22Rv1 (cell line): ENCODE measurements around the gene TSPAN1.

Experiments used
- H3K27ac ChIP-seq: fragments of 450-650 bp; 2 replicates; pipeline ENCODE4 v1.5.1; 2017
- ZFX ChIP-seq: fragments of 450-650 bp; IDR thresholded peaks from 2 replicates; pipeline ENCODE4 v1.6.1; 2017; ENCODE audit warnings: antibody characterized with exemption, borderline replicate concordance
- TF ChIP-seq, protein P1 (sequence below): fragments of 450-650 bp; IDR thresholded peaks from 2 replicates; pipeline ENCODE4 v1.5.1; 2017; ENCODE audit warnings: mild to moderate bottlenecking

Gene TSPAN1

DNA sequence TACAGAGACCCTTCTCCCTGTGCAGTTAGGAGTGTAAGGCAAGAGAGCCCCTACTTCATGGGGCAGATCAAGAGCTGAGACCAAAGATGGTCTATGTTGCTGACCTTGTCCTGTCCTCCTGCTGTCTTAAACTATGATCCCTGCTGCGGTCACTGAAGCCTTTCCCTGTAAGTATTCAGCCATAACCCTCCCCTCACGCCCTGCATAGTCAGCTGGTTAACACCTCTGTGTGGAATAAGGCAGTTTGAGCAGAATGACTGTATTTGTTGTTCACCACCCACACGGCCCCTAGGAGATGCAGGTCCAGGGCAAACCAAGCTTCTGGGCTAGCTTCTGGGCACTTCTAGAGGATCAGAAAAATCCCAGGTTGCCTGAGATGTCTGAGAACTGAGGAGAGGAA, 356 bp downstream of the TSPAN1 start:
- peak overlapping the region; percentile 12; the same call in 1 of the 2 replicates for H3K27ac ChIP-seq
- no peak for TF ChIP-seq ZFX
- TF ChIP-seq, protein P1, sequence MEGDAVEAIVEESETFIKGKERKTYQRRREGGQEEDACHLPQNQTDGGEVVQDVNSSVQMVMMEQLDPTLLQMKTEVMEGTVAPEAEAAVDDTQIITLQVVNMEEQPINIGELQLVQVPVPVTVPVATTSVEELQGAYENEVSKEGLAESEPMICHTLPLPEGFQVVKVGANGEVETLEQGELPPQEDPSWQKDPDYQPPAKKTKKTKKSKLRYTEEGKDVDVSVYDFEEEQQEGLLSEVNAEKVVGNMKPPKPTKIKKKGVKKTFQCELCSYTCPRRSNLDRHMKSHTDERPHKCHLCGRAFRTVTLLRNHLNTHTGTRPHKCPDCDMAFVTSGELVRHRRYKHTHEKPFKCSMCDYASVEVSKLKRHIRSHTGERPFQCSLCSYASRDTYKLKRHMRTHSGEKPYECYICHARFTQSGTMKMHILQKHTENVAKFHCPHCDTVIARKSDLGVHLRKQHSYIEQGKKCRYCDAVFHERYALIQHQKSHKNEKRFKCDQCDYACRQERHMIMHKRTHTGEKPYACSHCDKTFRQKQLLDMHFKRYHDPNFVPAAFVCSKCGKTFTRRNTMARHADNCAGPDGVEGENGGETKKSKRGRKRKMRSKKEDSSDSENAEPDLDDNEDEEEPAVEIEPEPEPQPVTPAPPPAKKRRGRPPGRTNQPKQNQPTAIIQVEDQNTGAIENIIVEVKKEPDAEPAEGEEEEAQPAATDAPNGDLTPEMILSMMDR, result no peak

DNA sequence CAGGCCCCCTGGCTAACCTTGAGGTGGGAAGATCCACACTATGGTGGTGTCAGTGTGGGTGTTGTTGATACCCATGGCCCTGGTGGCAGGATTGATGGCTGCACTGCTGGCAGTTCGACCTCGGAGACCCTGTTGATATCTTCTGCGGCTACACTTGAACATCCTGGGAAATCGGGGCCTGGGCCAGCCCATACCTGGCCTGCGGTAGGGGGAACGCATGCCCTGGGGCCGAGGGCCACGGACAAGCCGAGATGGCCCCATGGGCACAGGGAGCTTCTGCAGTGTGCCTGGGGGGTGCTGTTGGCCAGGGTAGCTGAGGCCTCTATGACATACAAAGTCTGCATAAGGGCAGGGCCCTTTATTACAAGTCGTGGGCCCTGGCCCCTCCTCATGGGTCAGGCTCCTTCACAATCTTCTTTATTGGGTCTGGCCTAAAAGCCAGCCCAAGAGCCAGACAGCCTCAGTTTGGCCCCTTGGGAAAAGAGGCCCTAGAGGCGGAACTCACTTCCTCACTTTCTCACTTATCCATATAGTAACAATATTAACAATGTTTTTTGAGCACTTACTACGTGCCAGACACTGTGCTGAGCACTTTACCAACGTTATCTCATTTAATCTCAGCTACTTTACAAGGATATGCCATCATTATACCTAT, 1.5 kb downstream of the TSPAN1 start, which contains the start of gene P3R3URF:
Gene P3R3URF (minus strand): TSS at position 278 of the 655 bp plus-strand sequence. CDS start 17 bp downstream, at position 261.
- no peak for TF ChIP-seq ZFX
- TF ChIP-seq, protein P1, result no peak
- peak within 1 kb of the TSS; percentile 12; the same call in 1 of the 2 replicates for H3K27ac ChIP-seq

DNA sequence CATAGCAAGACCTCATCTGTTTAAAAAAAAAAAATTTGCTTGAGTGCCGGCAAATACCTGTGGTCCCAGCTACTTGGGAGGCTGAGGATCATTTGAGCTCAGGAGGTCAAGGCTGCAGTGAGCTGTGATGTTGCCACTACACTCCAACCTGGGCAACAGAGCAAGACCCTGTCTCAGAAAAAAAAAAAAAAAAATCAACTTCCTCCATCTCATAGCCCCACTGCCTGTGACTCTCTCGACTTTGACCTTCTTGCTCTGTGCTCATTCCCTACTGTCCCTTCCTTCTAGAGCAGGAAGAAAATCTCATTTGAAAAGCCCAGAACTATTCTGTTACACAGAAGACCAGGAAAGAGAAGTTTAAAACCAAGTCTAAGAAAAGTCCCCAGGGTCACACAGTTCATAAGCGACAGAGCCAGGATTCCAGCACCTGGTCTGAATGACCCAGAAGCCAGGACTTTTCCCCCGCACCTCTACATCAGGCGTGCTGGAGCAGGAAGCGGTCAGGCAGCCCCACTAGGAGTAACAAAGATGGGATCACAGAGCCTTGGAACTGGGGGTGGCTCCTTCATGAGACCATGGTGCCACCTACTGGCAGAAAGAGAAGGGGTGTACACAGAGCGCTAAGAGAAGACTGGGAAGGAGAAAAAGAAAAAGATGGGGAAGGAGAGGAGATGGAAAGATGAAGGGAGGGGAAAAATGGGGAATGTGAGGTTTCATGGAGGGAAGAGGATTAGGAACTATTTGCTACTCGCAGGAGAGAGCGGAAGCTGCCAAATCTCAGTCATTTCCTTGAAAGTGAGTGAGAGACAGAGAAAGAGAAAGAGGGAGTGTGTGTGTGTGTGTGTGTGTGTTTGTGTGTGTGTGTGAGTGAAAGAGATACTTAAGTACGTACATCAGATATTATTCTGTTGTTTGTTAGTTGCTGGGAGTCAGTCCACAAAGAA, 4.5 kb downstream of the TSPAN1 start:
- H3K27ac ChIP-seq, result peak overlapping the region; percentile 99
- TF ChIP-seq, protein P1, result peak; percentile 89
- no peak for TF ChIP-seq ZFX

DNA sequence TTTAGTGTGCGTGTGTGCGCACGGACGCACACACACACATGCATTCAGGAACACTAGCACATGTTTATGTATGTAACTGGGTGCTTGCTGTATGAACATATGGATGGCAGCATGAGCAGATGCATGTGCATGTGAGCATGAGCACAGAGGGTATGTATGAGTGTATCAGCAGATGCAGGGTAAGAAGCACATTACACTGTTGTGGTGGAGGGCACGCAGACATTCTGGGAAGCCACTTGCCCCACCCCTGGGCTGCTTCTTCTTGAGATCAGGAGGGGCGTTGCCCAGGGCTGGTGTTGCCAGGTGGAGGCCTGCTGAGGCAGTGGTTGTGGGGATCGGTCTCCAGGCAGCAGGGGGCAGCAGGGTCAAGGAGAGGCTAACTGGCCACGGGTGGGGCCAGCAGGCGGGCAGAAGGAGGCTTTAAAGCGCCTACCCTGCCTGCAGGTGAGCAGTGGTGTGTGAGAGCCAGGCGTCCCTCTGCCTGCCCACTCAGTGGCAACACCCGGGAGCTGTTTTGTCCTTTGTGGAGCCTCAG, 5.3 kb downstream of the TSPAN1 start:
- peak overlapping the region; percentile 99 for H3K27ac ChIP-seq
- TF ChIP-seq, protein P1, result no peak
- no peak for TF ChIP-seq ZFX

DNA sequence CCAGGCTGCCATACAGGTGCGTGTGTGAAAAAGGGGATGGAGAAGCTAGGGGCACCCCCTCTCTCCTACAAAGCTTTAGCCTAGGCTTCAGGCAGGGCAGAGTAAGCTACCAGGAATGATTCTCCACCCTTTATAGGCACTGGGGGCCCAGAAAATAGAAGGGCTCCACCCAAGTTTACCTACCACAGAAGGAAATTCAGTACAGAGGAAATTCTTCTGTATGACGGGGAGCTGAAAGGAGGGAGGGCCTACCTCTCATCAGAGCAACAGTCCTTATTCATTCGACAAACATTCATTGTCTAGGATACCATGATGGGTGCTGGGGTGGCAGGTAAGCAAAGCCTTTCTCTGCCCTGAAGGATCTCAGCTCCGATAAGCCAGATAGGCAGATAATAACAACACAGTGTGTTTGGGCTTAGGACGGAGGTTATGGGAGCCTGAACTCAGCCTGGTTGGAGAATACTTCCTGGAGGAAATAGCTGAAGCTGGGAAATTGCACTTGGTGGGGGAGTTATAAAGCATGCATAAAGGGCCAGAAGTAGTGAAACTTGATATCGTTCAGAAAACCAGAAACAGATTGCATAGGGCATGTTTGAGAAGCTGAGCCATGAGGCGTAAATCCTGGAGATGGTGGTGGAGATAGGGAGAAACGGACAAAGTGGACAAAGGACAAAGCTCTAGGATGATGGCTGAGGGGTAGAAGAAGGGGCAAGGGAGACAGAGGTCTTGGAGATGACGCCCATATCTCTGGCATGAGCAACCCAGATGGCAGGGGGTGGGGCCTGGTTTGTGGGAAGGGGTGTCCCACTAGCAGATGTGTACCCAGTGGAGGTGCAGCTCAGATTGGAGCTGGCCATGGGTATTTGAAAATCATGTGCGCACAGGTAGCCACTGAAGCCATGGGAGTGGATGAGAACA, 6.7 kb downstream of the TSPAN1 start:
- peak overlapping the region; percentile 99 for H3K27ac ChIP-seq
- TF ChIP-seq ZFX, result no peak

DNA sequence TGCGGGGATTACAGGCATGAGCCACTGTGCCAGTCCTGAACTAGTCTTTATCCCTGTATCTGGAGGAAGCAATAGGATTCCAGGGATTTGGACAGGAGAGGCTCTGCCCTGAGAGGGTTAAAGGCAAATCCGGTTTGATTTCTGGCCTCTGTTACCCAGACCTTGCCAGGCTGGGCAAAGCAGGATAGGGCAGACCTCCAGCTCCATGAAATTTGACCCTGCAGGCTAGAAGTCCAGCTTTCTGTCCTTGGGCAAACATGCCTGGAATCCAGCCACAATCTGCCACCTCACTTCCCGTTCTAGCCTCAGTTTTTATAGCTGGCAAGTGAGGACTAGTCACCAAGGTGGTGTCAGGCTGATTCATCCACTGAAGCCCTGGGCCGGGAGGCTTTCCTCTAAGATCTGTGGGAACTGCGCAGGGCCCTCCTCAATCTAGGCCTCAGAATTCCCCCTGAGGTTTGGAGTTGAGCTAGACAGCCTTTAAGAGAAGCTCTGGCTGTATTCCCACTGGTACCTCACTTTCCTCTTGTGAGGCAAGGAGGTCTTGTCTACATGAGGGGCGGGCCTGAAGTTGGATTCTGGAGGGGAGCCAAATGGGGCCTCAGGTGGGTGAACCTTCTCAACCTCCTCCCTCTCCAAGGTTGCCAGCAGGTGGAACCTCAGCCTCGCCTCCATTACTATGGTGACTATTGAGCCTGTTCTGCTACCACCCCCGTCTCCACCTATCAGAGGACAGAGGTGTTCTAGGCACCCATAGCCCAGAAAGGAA, 8.4 kb downstream of the TSPAN1 start:
- TF ChIP-seq, protein P1, result peak; percentile 11; the same call in 1 of the 2 replicates
- TF ChIP-seq ZFX, result no peak
- peak overlapping the region; percentile 99 for H3K27ac ChIP-seq
